Neural progenitor cell (in vitro differentiated cells): ENCODE data around the gene CD28.

Experiments used
- CTCF ChIP-seq: fragments of 200-600 bp; sonication (generic); IDR thresholded peaks from 2 replicates; pipeline ENCODE4 v1.5.1; 2017; ENCODE audit warnings: antibody characterized with exemption, mild to moderate bottlenecking
- EZH2 ChIP-seq: fragments of 200-600 bp; sonication (generic); IDR thresholded peaks from 2 replicates; pipeline ENCODE4 v1.6.1; 2017; ENCODE audit warnings: antibody characterized with exemption, mild to moderate bottlenecking, moderate library complexity
- EZH2phosphoT487 ChIP-seq: fragments of 200-600 bp; sonication (generic); IDR thresholded peaks from 2 replicates; pipeline ENCODE4 v1.6.1; 2017; ENCODE audit warnings: antibody characterized with exemption

- TF ChIP-seq EZH2, result no peak
- no peak for TF ChIP-seq CTCF
- no peak for TF ChIP-seq EZH2phosphoT487
Observed at GRCh38 chr2:203730076-203730729, 23.8 kb downstream of the CD28 start.
